Bone marrow (tissue), 2 donors: Measurements from ENCODE around the gene B4GALT5.

Experiments
- DNase-seq, 2 donors: peaks; one replicate each; lab custom pipeline; 2025; lab: John Stamatoyannopoulos, UW

B4GALT5 gene

GRCh38 chr20:49603209-49603627, 110.5 kb downstream of the B4GALT5 start:
- no peak for DNase-seq

- no peak for DNase-seq
Observed at GRCh38 chr20:49602345-49603208, 111.1 kb downstream of the B4GALT5 start.

- DNase-seq: no peak
Observed at GRCh38 chr20:49601153-49601924, 112.3 kb downstream of the B4GALT5 start.

GRCh38 chr20:49599746-49600113, 113.9 kb downstream of the B4GALT5 start:
- no peak for DNase-seq

GRCh38 chr20:49597825-49598395, 115.8 kb downstream of the B4GALT5 start:
- no peak for DNase-seq

- peak in 1 of 2 donors; percentile 39 for DNase-seq
Observed at GRCh38 chr20:49595811-49596561, 117.7 kb downstream of the B4GALT5 start.

- DNase-seq: no peak
Observed at GRCh38 chr20:49595346-49595745, 118.3 kb downstream of the B4GALT5 start.

GRCh38 chr20:49594931-49595315, 118.8 kb downstream of the B4GALT5 start:
- DNase-seq: no peak

- no peak for DNase-seq
Observed at GRCh38 chr20:49594143-49594930, 119.3 kb downstream of the B4GALT5 start.

GRCh38 chr20:49593466-49594142, 120.1 kb downstream of the B4GALT5 start:
- no peak for DNase-seq

- DNase-seq: no peak
Observed at GRCh38 chr20:49592120-49592519, 121.6 kb downstream of the B4GALT5 start.

- DNase-seq: no peak
Observed at GRCh38 chr20:49591217-49591865, 122.3 kb downstream of the B4GALT5 start.

- DNase-seq: no peak
Observed at GRCh38 chr20:49590163-49591017, 123.3 kb downstream of the B4GALT5 start.

GRCh38 chr20:49589747-49590146, 123.9 kb downstream of the B4GALT5 start:
- DNase-seq: no peak

GRCh38 chr20:49587111-49587570, 126.5 kb downstream of the B4GALT5 start:
- no peak for DNase-seq

- no peak for DNase-seq
Observed at GRCh38 chr20:49585585-49586245, 128.0 kb downstream of the B4GALT5 start.

GRCh38 chr20:49584418-49585382, 129.0 kb downstream of the B4GALT5 start:
- no peak for DNase-seq
